Stimulated activated CD8-positive, alpha-beta memory T cell treated with anti-CD3 and anti-CD28 coated beads, Interleukin-15, amount 100 ng/mL, for 24 hours (primary cell): Measurements from ENCODE around the gene GLCE.

Source experiments
- DNase-seq: peaks from one replicate; pipeline ENCODE4 v3.0.0-alpha.2; 2020; ENCODE audit warnings: low read depth

GLCE gene

DNA sequence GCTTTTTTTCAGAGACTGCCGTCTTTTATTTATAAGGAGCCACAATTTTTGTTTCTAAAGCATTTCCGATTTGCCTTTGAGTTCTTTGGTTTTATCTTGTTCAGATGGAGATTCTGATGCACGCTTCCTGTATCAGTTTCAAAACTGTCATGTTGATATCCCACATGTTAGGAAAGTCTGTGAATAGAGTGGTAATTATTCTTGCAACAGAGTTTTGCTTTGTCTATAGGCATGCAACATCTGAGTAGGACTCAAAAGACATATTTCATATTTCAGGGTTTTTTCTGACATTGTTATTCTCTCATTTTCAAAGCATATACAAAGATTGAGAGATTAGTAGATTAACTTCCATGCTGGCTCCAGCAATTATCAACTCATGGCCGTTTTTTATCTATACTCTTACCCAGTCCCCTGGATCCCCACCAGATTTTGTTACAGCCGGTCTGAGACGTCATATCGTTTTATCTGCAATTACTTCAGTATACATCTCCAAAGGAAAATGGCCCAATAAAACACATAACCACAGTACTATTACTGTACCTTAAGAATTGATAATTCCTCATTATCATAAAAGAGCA lies 160.6 kb downstream of the GLCE start:
- DNase-seq = no peak
